K562 (cell line): ENCODE results near the gene ACADSB. TPM values are rescaled to one million over a fixed set of nuclear protein-coding genes. Genes with fewer than 3 reads are reported as not detected.

Experiments
- ATAC-seq: fragments of 200-7000 bp; cut with Tn5 transposase; 3 replicates; pipeline ENCODE4 v1.9.1; 2020; ENCODE audit warnings: moderate library complexity
- BruUV-seq: library from RNA; stranded (reverse); fragments of 400-500 nt; replicated peaks from 2 replicates; lab custom pipeline; 2021; lab: Mats Ljungman, UMichigan
- CTCF ChIA-PET: fragments of 300-600 bp; formaldehyde crosslinking; extraction: SDS; loops from one replicate; lab custom pipeline; 2021; ENCODE audit warnings: low intra/inter-chr PET ratio; lab: Yijun Ruan, JAX
- POLR2A ChIA-PET: fragments of 300-600, 350-650 bp; sonication (Branson Sonifier 250); formaldehyde crosslinking; extraction: SDS; loops from one replicate; lab custom pipeline; 2021; ENCODE audit warnings: antibody characterized with exemption, inconsistent platforms; lab: Yijun Ruan, JAX
- DNase-seq, 4 experiments: peaks; one replicate each; pipeline versions ENCODE4 v3.0.0 to v3.0.0-alpha.2; 2011 to 2018; ENCODE audit warnings: low spot score in 3 of 4, mixed read lengths in 3 of 4; ENCODE audit errors: extremely low read depth in 1 of 4
- FAIRE-seq: peaks from 2 replicates; lab custom pipeline; 2011; peaks lifted over from hg19 to GRCh38; lab: Jason Lieb, UNC
- H2AFZ ChIP-seq: 2 replicates; pipeline ENCODE4 v1.6.0; 2011; ENCODE audit warnings: low read depth, low read length, control low read depth, inconsistent platforms
- H3K27ac ChIP-seq: fragments of 200-600 bp; 3 replicates; pipeline ENCODE4 v1.8.0; 2011; ENCODE audit warnings: low read depth, mild to moderate bottlenecking, control low read depth, inconsistent platforms, low read length, moderate library complexity, mixed read lengths; ENCODE audit errors: extremely low read depth
- H3K27me3 ChIP-seq, 2 experiments: fragments of 300-600 bp in 1 of 2; 2 replicates in 1 of 2; 3 replicates in 1 of 2; pipeline versions ENCODE4 v1.6.0 to v1.8.0; 2011; ENCODE audit warnings: inconsistent platforms in 2 of 2, low read length in 2 of 2, mild to moderate bottlenecking in 1 of 2, mixed read lengths in 1 of 2, moderate library complexity in 1 of 2; ENCODE audit not compliant: control insufficient read depth in 2 of 2, insufficient read depth in 2 of 2
- H3K36me3 ChIP-seq: fragments of 300-600 bp; 3 replicates; pipeline ENCODE4 v1.8.0; 2011; ENCODE audit warnings: mild to moderate bottlenecking, low read length, inconsistent platforms; ENCODE audit not compliant: control insufficient read depth, insufficient read depth
- H3K4me1 ChIP-seq, 2 experiments: fragments of 200-600 bp in 1 of 2; replicated peaks in 1 of 2; 2 replicates in 1 of 2; 3 replicates in 1 of 2; pipeline versions ENCODE4 v1.5.1 to v1.8.0; 2011; ENCODE audit warnings: inconsistent platforms in 2 of 2, low read length in 2 of 2, mild to moderate bottlenecking in 1 of 2, mixed read lengths in 1 of 2, moderate library complexity in 1 of 2; ENCODE audit not compliant: control insufficient read depth in 2 of 2, insufficient read depth in 2 of 2
- H3K4me2 ChIP-seq: 2 replicates; pipeline ENCODE4 v1.6.1; 2011; ENCODE audit warnings: low read length, control low read depth, inconsistent platforms, mixed read lengths; ENCODE audit not compliant: insufficient read depth
- H3K4me3 ChIP-seq: fragments of 200-600 bp; sonication (generic), shearing (Covaris generic); 2 replicates; pipeline ENCODE4 v1.5.1; 2016; ENCODE audit warnings: control low read depth, inconsistent platforms
- H3K79me2 ChIP-seq: fragments of 200-600 bp; 3 replicates; pipeline ENCODE4 v1.8.0; 2011; ENCODE audit warnings: low read length, inconsistent platforms; ENCODE audit not compliant: control insufficient read depth, insufficient read depth
- H3K9ac ChIP-seq, 2 experiments: 2 replicates each; pipeline versions ENCODE4 v1.6.0 to v1.6.1; 2011; ENCODE audit warnings: low read depth in 2 of 2, low read length in 2 of 2, control low read depth in 1 of 2, inconsistent platforms in 1 of 2, mild to moderate bottlenecking in 1 of 2, mixed read lengths in 1 of 2; ENCODE audit not compliant: insufficient read depth in 1 of 2
- H3K9me1 ChIP-seq: one replicate; pipeline ENCODE4 v1.6.0; 2011; ENCODE audit warnings: inconsistent platforms, mild to moderate bottlenecking, low read length, moderate library complexity; ENCODE audit not compliant: control insufficient read depth, insufficient read depth
- H3K9me3 ChIP-seq: replicated peaks from 2 replicates; pipeline ENCODE4 v1.5.1; 2011; ENCODE audit warnings: low read depth, low read length, inconsistent platforms; ENCODE audit not compliant: control insufficient read depth, insufficient read depth
- H4K20me1 ChIP-seq: replicated peaks from 2 replicates; pipeline ENCODE4 v1.6.1; 2011; ENCODE audit warnings: low read length, inconsistent platforms, mixed read lengths; ENCODE audit not compliant: control insufficient read depth, insufficient read depth
- ARID2 ChIP-seq: fragments of 450-650 bp; IDR thresholded peaks from 2 replicates; pipeline ENCODE4 v1.6.1; 2017; ENCODE audit warnings: antibody characterized with exemption, mild to moderate bottlenecking
- CBFA2T3 ChIP-seq: fragments of 450-650 bp; IDR thresholded peaks from 2 replicates; pipeline ENCODE4 v1.6.1; 2017
- NCOA2 ChIP-seq, 2 experiments: fragments of 450-650 bp; IDR thresholded peaks; 2 replicates each; pipeline ENCODE4 v1.6.1; 2018; ENCODE audit warnings: mild to moderate bottlenecking in 2 of 2, moderate library complexity in 1 of 2; ENCODE audit not compliant: partially characterized antibody in 2 of 2
- TAF15 ChIP-seq: fragments of 200-400 bp; formaldehyde crosslinking; IDR thresholded peaks from 2 replicates; pipeline ENCODE4 v1.6.1; 2017; ENCODE audit warnings: mild to moderate bottlenecking, low read depth, low read length, moderate library complexity
- TCF3 ChIP-seq: sonication (generic); formaldehyde crosslinking; IDR thresholded peaks from 2 replicates; pipeline ENCODE4 v1.4.0; 2020; ENCODE audit warnings: mild to moderate bottlenecking, missing genetic modification reagents
- TEAD1 ChIP-seq, 2 experiments: fragments of 450-650 bp in 1 of 2; sonication (generic) in 1 of 2; formaldehyde crosslinking; IDR thresholded peaks; 2 replicates each; pipeline versions ENCODE4 v1.4.0 to v1.8.0; 2020 to 2022; ENCODE audit warnings: mild to moderate bottlenecking in 2 of 2, missing genetic modification reagents in 1 of 2
- THRAP3 ChIP-seq: fragments of 450-650 bp; IDR thresholded peaks from 2 replicates; pipeline ENCODE4 v1.6.1; 2016; ENCODE audit warnings: mild to moderate bottlenecking, inconsistent platforms, borderline replicate concordance
- ZNF134 ChIP-seq: fragments of 250-450 bp; sonication (Bioruptor Pico); conservative IDR thresholded peaks from 2 replicates; pipeline ENCODE4 v1.4.0; 2020
- WGBS: fragments of 100-300 bp; shearing (Covaris generic); methylation state at CpG from one replicate; pipeline ENCODE4 v1.1.6; 2016; ENCODE audit warnings: low coverage, mixed read lengths; ENCODE audit not compliant: insufficient coverage; ENCODE audit errors: missing lambda C conversion rate; 5-methylcytosine and 5-hydroxymethylcytosine counted together
- in situ Hi-C: fragments of 300-500 bp; cut with MboI; formaldehyde crosslinking; loops from 4 replicates; pipeline ENCODE4 v1.15.0; 2018; ENCODE audit warnings: inconsistent platforms, mixed read lengths
- intact Hi-C: fragments of 100-400 bp; cut with micrococcal nuclease; formaldehyde crosslinking; loops from 2 replicates; pipeline ENCODE4 v1.14.2; 2022
- polyA plus RNA-seq, 8 experiments: library from polyadenylated mRNA; depleted of rRNA in 4 of 8; stranded (reverse) in 5 of 8; unstranded in 3 of 8; fragments of >200 nt; fragmentation: Nextera tagmentation in 2 of 8; fragmentation: Illumina TruSeq in 1 of 8; extraction: Ambion mirVana in 2 of 8; extraction: Trizol in 1 of 8; gene quantifications; 2 replicates each; pipeline versions ENCODE4 v1.2.1 to v1.2.3, GENCODE V29; 2011 to 2014; ENCODE audit warnings: inconsistent platforms in 1 of 8, missing spikeins in 1 of 8
- total RNA-seq, 7 experiments: library from RNA; depleted of rRNA in 6 of 7; stranded (reverse); fragments of >200 nt in 6 of 7; fragmentation: Illumina TruSeq in 2 of 7; extraction: Trizol in 2 of 7; gene quantifications; 2 replicates each; pipeline versions ENCODE4 v1.2.1 to v1.2.3, GENCODE V29; 2011 to 2021; ENCODE audit warnings: low replicate concordance in 1 of 7
- TF ChIP-seq, protein P1 (sequence below): fragments of 450-650 bp; formaldehyde crosslinking; IDR thresholded peaks from 2 replicates; pipeline ENCODE4 v1.4.0; 2020; ENCODE audit warnings: mild to moderate bottlenecking
- TF ChIP-seq, protein P2 (sequence below), 2 experiments: IDR thresholded peaks; 2 replicates each; pipeline ENCODE4 v1.6.1; 2012; ENCODE audit warnings: improper control_type of control experiment in 2 of 2, low read depth in 2 of 2, low read length in 2 of 2, borderline replicate concordance in 1 of 2

ACADSB gene
- total and polyA plus RNA-seq, 9 of the 15 experiments (the other 6 are each of a cell fraction or from before 2014, with no cell fraction given), result 2.9 to 9.1 (median 5.8) TPM

DNA sequence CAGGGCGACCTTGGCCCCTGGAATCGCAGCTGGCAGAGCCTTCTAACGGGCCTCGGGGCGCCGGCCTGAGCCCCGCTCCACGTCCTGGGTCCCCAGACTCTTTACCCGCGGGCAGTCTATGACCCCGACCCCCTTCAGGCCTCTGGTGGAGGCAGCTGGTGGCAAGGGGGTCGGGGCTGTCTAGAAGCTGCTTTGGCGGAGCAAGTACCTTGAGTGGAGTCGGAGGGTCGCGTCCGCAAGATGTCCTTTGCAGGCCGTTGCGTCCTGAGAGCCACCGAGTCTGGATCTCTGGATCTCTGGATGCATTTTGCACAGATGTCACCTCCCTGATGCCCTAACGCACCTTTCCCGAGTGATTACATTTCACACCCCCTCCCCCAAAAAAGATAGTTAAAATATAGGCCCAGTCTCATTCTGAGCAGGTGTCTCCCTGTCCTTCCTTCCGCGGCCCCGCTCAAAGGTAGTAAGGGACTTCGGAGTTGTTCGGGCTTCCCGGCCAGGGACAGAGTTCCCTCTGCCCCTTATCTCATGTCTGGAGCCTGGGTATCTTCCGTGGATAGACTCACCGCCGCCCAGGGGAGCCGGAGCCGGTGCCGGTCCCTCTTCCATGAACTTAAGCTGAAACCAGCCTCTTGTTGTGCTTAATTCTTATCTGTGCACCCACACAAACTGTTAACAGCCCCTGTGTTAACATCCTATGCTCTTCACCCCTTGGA lies 457 bp downstream of the ACADSB start:
- Histone ChIP-seq H3K27me3 (no peaks in the 10 kb centered on the region), H3K79me2 (peaks cover 55% of the 10 kb centered on the region), H3K36me3 (peaks cover 13% of the 10 kb centered on the region; the same call in 2 of the 3 replicates), H3K4me1 (peaks cover 11 to 16% of the 10 kb centered on the region in 2 experiments; a peak in 4 of 5 replicates), H3K27ac (peak overlapping the region; percentile 41; the same call in 1 of the 3 replicates), H3K4me3 (peak overlapping the region; percentile 98), H3K4me2 (peak overlapping the region; percentile 80), H3K9ac (peak overlapping the region; percentile 43 to 89), H3K9me1 (no peaks in the 10 kb centered on the region), H3K9me3 (no peaks in the 10 kb centered on the region), H4K20me1 (no peaks in the 10 kb centered on the region), H2AFZ (peak overlapping the region; percentile 64)
- in situ Hi-C loops (no loop called here), intact Hi-C loops (no loop called here)
- FAIRE-seq (peak; percentile 74), ATAC-seq (peak; percentile 48), DNase-seq (peak; percentile 12 to 55 (median 34))
- BruUV-seq, result no TSS peak
- TF ChIP-seq NCOA2 (IDR thresholded peaks at IDR 0.05; ENCODE audit: partially characterized antibody in 2 of 2) (peak in 1 of 2 experiments; percentile 17), ARID2 (no peak), THRAP3 (no peak), TCF3 (CRISPR knock-in tag) (0 out of 2 replicates have a peak, but pooled peaks have one; percentile 18), ZNF134 (CRISPR knock-in tag) (no peak), TAF15 (no peak), TEAD1 (CRISPR knock-in tag; IDR thresholded peaks at IDR 0.05) (0 out of 4 replicates have a peak, but pooled peaks of 1 of the 2 experiments have one; percentile 50), CBFA2T3 (peak; percentile 16; the same call in 1 of the 2 replicates)
- TF ChIP-seq, protein P1, sequence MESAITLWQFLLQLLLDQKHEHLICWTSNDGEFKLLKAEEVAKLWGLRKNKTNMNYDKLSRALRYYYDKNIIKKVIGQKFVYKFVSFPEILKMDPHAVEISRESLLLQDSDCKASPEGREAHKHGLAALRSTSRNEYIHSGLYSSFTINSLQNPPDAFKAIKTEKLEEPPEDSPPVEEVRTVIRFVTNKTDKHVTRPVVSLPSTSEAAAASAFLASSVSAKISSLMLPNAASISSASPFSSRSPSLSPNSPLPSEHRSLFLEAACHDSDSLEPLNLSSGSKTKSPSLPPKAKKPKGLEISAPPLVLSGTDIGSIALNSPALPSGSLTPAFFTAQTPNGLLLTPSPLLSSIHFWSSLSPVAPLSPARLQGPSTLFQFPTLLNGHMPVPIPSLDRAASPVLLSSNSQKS (CRISPR knock-in tag), result no peak
- TF ChIP-seq, protein P2, sequence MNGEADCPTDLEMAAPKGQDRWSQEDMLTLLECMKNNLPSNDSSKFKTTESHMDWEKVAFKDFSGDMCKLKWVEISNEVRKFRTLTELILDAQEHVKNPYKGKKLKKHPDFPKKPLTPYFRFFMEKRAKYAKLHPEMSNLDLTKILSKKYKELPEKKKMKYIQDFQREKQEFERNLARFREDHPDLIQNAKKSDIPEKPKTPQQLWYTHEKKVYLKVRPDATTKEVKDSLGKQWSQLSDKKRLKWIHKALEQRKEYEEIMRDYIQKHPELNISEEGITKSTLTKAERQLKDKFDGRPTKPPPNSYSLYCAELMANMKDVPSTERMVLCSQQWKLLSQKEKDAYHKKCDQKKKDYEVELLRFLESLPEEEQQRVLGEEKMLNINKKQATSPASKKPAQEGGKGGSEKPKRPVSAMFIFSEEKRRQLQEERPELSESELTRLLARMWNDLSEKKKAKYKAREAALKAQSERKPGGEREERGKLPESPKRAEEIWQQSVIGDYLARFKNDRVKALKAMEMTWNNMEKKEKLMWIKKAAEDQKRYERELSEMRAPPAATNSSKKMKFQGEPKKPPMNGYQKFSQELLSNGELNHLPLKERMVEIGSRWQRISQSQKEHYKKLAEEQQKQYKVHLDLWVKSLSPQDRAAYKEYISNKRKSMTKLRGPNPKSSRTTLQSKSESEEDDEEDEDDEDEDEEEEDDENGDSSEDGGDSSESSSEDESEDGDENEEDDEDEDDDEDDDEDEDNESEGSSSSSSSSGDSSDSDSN (IDR thresholded peaks at IDR 0.05; ENCODE audit: borderline replicate concordance in 1 of 2, low read depth in 2 of 2, low read length in 2 of 2), result peak; percentile 63 to 67; a peak in 2 of 4 replicates
- ChIA-PET POLR2A (interaction anchor here (0.5 to 0.8 kb wide), 4 partner anchors 9 to 294 kb away, joined by 3 read pairs; no protein-coding TSS in a partner anchor), CTCF (no interaction called here)
- WGBS, result 3% methylated on average over 14 of the region's 34 CpGs
